ENCODE measurements around the gene NTM. TPM values are rescaled to one million over a fixed set of nuclear protein-coding genes. Genes with fewer than 3 reads are reported as not detected.

The NTM gene
- total RNA-seq, 1 experiment from 2014 or later: 9.9 TPM

GRCh38 chr11:131654849-131655248, 284.4 kb downstream of the NTM start:
- Histone ChIP-seq H4K8ac (replicated peaks; ENCODE audit: insufficient read length, low read depth, low read length) (no peak overlapping the region), H3K79me2 (ENCODE audit: insufficient read depth, low read length) (no peaks in the 10 kb centered on the region), H2AK5ac (ENCODE audit: insufficient read length, low read length) (no peak overlapping the region), H3K79me1 (ENCODE audit: insufficient read depth, low read depth, low read length, poor library complexity, severe bottlenecking) (no peaks in the 10 kb centered on the region), H3K27me3 (ENCODE audit: insufficient read depth, low read length) (no peaks in the 10 kb centered on the region), H2BK15ac (ENCODE audit: low read depth, low read length) (no peak overlapping the region), H2BK12ac (ENCODE audit: insufficient read length, low read depth, low read length) (no peak overlapping the region), H3K23ac (ENCODE audit: insufficient read length, low read depth, low read length) (no peak overlapping the region), H3K4me2 (ENCODE audit: insufficient read depth, insufficient read length, low read length) (no peak overlapping the region), H3K9me3 (ENCODE audit: control insufficient read depth, low read depth, low read length) (no peaks in the 10 kb centered on the region), H3K9ac (ENCODE audit: extremely low read depth, insufficient read length, low read length) (no peak overlapping the region), H4K5ac (ENCODE audit: insufficient read length, low read depth, low read length) (no peak overlapping the region), H2BK5ac (ENCODE audit: insufficient read length, low read length) (no peak overlapping the region), H2BK20ac (ENCODE audit: low read depth, low read length, poor library complexity, severe bottlenecking) (no peak overlapping the region), H3K4me1 (ENCODE audit: insufficient read depth, low read length) (peaks cover 14% of the 10 kb centered on the region), H3K23me2 (ENCODE audit: insufficient read length, low read depth, low read length, poor library complexity, severe bottlenecking) (no peaks in the 10 kb centered on the region), H2BK120ac (ENCODE audit: low read depth, low read length, poor library complexity, severe bottlenecking) (no peak overlapping the region), H4K91ac (ENCODE audit: insufficient read length, low read depth, low read length) (no peak overlapping the region), H3K14ac (ENCODE audit: insufficient read depth, low read length) (no peak overlapping the region), H4K20me1 (ENCODE audit: control insufficient read depth, insufficient read depth, insufficient read length) (no peaks in the 10 kb centered on the region), H3T11ph (ENCODE audit: low read length) (no peak overlapping the region), H2AFZ (ENCODE audit: low read length) (no peak overlapping the region), H3K4ac (ENCODE audit: low read depth, low read length) (no peak overlapping the region), H3K56ac (ENCODE audit: insufficient read length, low read depth, low read length) (no peak overlapping the region), H3K27ac (ENCODE audit: insufficient read length, low read depth, low read length) (no peak overlapping the region), H3K18ac (ENCODE audit: insufficient read length, low read depth, low read length) (no peak overlapping the region)
- peaks cover 67 to 70% of the 10 kb centered on the region in 2 experiments for H3K4me1 Mint-ChIP-seq
- no peak for DNase-seq
- TF ChIP-seq CTCF (conservative IDR thresholded peaks at IDR 0.05): no peak
- H3K9me3 Mint-ChIP-seq: no peaks in the 10 kb centered on the region
- H3K36me3 Mint-ChIP-seq (ENCODE audit: insufficient read depth in 1 of 3, low read depth in 3 of 3): no peaks in the 10 kb centered on the region; a peak in 1 of 7 replicates
- peaks cover 3% of the 10 kb centered on the region for H3K27me3 Mint-ChIP-seq (ENCODE audit: low read depth)
- H3K27ac Mint-ChIP-seq: no peak overlapping the region
- WGBS (ENCODE audit: extremely low coverage, insufficient read length, low lambda C conversion rate): no CpG with 5 or more reads among the region's 10 CpGs
- H3K4me3 Mint-ChIP-seq: no peak overlapping the region
